ENCODE data around the gene MIDN.

Gene MIDN

GRCh38 chr19:1230783-1231489 is 17.4 kb upstream of the MIDN start:
- no peak overlapping the region for H3K4me3 ChIP-seq (ENCODE audit: low read depth, low read length)
- no peak for DNase-seq (ENCODE audit: low read depth)
- TF ChIP-seq CTCF (IDR thresholded peaks at IDR 0.05; ENCODE audit: control insufficient read depth, extremely low read depth, insufficient read depth): no peak

DNA sequence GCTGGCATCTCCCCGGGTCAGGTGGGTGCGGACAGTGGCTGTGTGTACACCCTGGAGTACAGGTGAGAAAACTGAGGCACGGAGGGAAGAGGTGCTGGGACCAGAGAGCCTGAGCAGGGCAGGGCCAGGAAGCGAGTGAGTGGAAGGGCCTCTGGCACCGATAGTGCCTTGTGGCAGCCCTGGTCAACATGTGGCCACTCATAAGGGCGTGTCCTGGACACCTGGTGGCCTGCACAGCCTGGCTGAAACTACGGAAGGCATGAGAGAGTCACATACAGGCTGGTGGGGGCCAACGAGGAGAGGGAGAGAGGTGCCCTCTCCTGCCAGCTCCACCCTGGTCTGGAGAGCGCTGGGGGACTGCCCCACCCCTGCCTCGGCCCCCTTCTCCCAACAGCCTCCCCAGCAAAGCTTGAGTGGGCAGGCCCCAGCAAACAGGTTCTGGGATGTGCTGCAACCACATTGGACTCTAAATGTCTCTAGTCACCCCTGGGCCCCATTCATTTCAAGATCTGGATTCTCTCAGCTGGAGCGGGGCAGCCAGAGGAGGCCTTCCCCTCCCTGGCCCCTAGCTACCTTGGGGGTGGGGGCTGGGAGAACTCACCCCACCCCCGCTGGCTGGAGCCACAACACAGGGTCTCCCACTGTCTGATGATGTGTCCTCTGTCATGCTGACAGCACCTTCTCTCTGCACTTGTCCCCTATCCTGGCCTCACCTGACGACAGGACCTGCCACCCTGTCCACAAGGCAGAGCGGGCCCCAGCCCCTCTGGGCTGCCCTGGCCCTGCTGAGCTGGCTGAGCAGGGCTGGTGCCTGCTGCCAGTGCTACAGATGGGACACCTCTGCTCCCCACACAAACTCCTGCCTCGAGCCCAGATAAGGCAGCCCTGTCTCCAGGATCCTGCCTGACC is 16.4 kb upstream of the MIDN start:
- no peak overlapping the region for H3K4me3 ChIP-seq (ENCODE audit: low read depth, low read length)
- DNase-seq (ENCODE audit: low read depth): no peak
- no peak for TF ChIP-seq CTCF (IDR thresholded peaks at IDR 0.05; ENCODE audit: control insufficient read depth, extremely low read depth, insufficient read depth)

DNA sequence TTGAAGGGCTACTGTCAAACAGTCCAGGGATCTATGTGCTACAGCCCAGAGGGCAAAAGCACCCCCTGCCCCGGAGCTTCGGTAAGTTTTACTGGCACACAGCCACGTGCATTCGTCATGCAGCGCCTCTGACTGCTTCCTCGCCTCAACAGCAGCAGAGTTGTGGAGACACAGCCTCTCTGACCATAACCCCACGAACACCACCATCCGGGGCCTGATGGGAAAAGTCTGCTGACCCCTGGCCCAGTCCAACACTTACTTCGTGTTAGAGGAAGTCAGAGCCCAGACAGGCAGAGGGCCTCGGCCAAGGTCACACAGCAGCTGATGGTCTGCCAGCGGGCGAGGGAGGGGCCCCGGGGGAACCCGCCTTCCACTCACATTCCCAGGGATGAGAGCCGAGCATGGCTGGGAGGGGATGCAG is 15.7 kb upstream of the MIDN start:
- H3K4me3 ChIP-seq (ENCODE audit: low read depth, low read length): no peak overlapping the region
- no peak for DNase-seq (ENCODE audit: low read depth)
- no peak for TF ChIP-seq CTCF (IDR thresholded peaks at IDR 0.05; ENCODE audit: control insufficient read depth, extremely low read depth, insufficient read depth)

- DNase-seq (ENCODE audit: low read depth): no peak
- no peak overlapping the region for H3K4me3 ChIP-seq (ENCODE audit: low read depth, low read length)
- TF ChIP-seq CTCF (IDR thresholded peaks at IDR 0.05; ENCODE audit: control insufficient read depth, extremely low read depth, insufficient read depth): no peak
Measured at GRCh38 chr19:1233115-1233667, 15.2 kb upstream of the MIDN start.

DNA sequence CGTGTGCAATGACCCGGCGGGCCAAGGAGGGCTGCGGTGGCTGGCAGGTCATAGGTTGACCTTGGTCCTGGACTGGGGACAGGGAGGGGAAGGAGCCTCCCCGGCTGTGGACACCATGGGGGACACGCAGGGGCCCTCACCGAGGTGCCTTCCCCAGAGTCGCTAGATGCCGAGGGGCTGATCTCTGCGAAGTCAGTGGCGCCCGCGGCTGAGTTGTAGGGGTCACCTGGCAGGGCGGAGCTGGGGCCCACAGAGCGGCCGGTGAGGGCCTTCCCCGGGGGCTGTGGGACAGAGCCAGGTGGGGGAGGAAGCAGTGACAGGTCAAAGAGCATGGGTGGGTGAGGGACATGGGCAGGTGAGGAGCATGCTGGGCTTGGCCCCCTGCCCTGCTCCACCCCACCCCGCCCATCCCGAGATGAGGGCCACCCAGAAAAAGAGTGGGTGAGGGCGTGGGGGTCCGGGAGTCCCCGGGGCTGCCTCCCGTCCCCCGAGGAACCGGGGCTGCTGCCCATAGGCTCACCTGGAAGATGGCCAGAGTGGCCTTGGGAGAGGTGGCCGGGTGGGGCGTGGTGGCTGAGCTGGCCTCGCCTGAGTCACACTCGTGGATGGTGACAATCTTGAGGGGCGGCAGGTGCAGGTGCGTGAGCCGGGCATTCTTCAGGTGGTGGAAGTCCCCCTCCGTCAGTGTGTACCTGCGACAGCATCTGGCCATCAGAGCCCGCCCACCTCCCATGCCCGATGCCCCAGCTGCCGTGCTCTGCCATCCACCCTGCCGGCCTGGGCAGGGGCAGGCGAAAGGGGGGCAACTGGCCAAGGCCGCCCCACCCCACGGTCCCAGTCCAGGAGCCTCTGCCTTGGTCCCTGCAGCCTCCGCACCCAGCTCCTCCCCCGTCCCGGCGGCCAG is 14.1 kb upstream of the MIDN start:
- DNase-seq (ENCODE audit: low read depth): no peak
- no peak for TF ChIP-seq CTCF (IDR thresholded peaks at IDR 0.05; ENCODE audit: control insufficient read depth, extremely low read depth, insufficient read depth)
- no peak overlapping the region for H3K4me3 ChIP-seq (ENCODE audit: low read depth, low read length)

DNA sequence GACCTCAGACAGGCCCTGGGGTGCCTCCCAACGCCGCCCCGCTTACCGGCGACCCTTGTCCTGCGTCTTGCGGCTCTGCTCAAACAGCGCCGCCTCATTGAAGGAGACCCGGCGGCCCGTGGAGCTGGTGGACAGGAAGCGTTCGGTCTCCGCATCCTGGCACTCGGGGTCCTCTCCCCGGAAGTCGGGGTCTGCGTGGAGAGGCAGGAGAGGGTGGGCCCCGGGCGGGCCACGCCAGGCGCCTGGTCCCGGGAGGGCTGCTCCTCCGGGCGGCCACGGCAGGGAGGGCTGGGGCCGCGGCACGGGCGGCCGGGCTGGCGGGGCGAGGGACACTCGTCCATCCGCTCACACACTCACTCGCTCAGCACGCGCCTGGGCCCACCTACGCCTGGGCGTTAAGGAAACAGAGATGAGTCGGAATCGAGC is 13.4 kb upstream of the MIDN start:
- H3K4me3 ChIP-seq (ENCODE audit: low read depth, low read length): no peak overlapping the region
- no peak for DNase-seq (ENCODE audit: low read depth)
- TF ChIP-seq CTCF (IDR thresholded peaks at IDR 0.05; ENCODE audit: control insufficient read depth, extremely low read depth, insufficient read depth): no peak

Data from LNCaP clone FGC (cell line).